H1 (cell line): ENCODE measurements around the gene GAP43. TPM values are rescaled to one million over a fixed set of nuclear protein-coding genes. Genes with fewer than 3 reads are reported as not detected.

Source experiments
- CTCF ChIA-PET: fragments of 300-600 bp; sonication (Branson Sonifier 250); formaldehyde crosslinking; loops from one replicate; lab custom pipeline; 2021; ENCODE audit not compliant: partially characterized antibody; lab: Charles Lee
- POLR2A ChIA-PET: fragments of 300-600 bp; sonication (Branson Sonifier 250); formaldehyde crosslinking; loops from one replicate; lab custom pipeline; 2021; ENCODE audit warnings: inconsistent platforms; ENCODE audit not compliant: partially characterized antibody; lab: Charles Lee
- DNase-seq, 2 experiments: peaks; one replicate each; pipeline versions ENCODE4 v3.0.0 to v3.0.0-alpha.2; 2010 to 2022; ENCODE audit warnings: low spot score in 2 of 2, low read depth in 1 of 2, mixed read lengths in 1 of 2
- FAIRE-seq: peaks from 2 replicates; lab custom pipeline; 2011; peaks lifted over from hg19 to GRCh38; lab: Jason Lieb, UNC
- H2AFZ ChIP-seq: 2 replicates; pipeline ENCODE4 v1.8.1; 2012; ENCODE audit warnings: low read length, inconsistent platforms
- H2AK5ac ChIP-seq: 2 replicates; pipeline ENCODE4 v1.6.1; 2013; ENCODE audit warnings: low read depth, low read length
- H2BK120ac ChIP-seq: replicated peaks from 2 replicates; pipeline ENCODE3; 2013; ENCODE audit warnings: low read depth, low read length, inconsistent platforms
- H2BK12ac ChIP-seq: 2 replicates; pipeline ENCODE4 v1.6.1; 2013; ENCODE audit warnings: low read depth, low read length
- H2BK15ac ChIP-seq: 2 replicates; pipeline ENCODE4 v1.6.1; 2013; ENCODE audit warnings: low read length
- H2BK20ac ChIP-seq: 2 replicates; pipeline ENCODE4 v1.6.1; 2013; ENCODE audit warnings: low read length
- H2BK5ac ChIP-seq: 2 replicates; pipeline ENCODE4 v1.6.1; 2013; ENCODE audit warnings: low read depth, low read length
- H3K14ac ChIP-seq: 2 replicates; pipeline ENCODE4 v1.6.1; 2013; ENCODE audit warnings: inconsistent platforms; ENCODE audit not compliant: insufficient read length
- H3K18ac ChIP-seq: 2 replicates; pipeline ENCODE4 v1.6.1; 2013; ENCODE audit warnings: low read length; ENCODE audit errors: extremely low read depth
- H3K23ac ChIP-seq: 2 replicates; pipeline ENCODE4 v1.6.1; 2013; ENCODE audit warnings: inconsistent platforms; ENCODE audit not compliant: insufficient read length
- H3K23me2 ChIP-seq: 2 replicates; pipeline ENCODE4 v1.6.1; 2013; ENCODE audit warnings: low read depth, low read length
- H3K27ac ChIP-seq: 2 replicates; pipeline ENCODE4 v1.6.1; 2011; ENCODE audit warnings: low read depth, low read length, inconsistent platforms
- H3K27me3 ChIP-seq, 4 experiments: replicated peaks in 1 of 4; 1 replicate in 1 of 4; 2 replicates in 3 of 4; pipeline versions ENCODE4 v1.6.1 to v1.8.1; 2011 to 2013; ENCODE audit warnings: low read length in 3 of 4, mild to moderate bottlenecking in 3 of 4, inconsistent platforms in 2 of 4, mixed read lengths in 2 of 4, moderate library complexity in 1 of 4; ENCODE audit not compliant: control insufficient read depth in 3 of 4, insufficient read depth in 3 of 4; ENCODE audit errors: extremely low read depth in 1 of 4
- H3K36me3 ChIP-seq, 4 experiments: 2 replicates each; pipeline versions ENCODE4 v1.6.1 to v1.8.1; 2011 to 2013; ENCODE audit warnings: mild to moderate bottlenecking in 4 of 4, low read length in 3 of 4, moderate library complexity in 2 of 4, control low read depth in 1 of 4, inconsistent platforms in 1 of 4; ENCODE audit not compliant: insufficient read depth in 4 of 4, control insufficient read depth in 2 of 4
- H3K4ac ChIP-seq: replicated peaks from 2 replicates; pipeline ENCODE3; 2013; ENCODE audit warnings: low read length, low read depth, mixed read lengths, inconsistent platforms; ENCODE audit not compliant: insufficient read length
- H3K4me1 ChIP-seq, 4 experiments: replicated peaks in 1 of 4; 1 replicate in 1 of 4; 2 replicates in 3 of 4; pipeline versions ENCODE4 v1.6.1 to v1.8.1; 2011 to 2013; ENCODE audit warnings: low read length in 3 of 4, inconsistent platforms in 2 of 4, mixed read lengths in 1 of 4; ENCODE audit not compliant: insufficient read depth in 4 of 4, control insufficient read depth in 3 of 4
- H3K4me2 ChIP-seq, 2 experiments: 2 replicates each; pipeline versions ENCODE4 v1.6.1 to v1.8.1; 2011 to 2013; ENCODE audit warnings: low read depth in 2 of 2, low read length in 2 of 2, control low read depth in 1 of 2, inconsistent platforms in 1 of 2, mild to moderate bottlenecking in 1 of 2; ENCODE audit not compliant: insufficient read depth in 1 of 2
- H3K4me3 ChIP-seq, 4 experiments: fragments of 200-600, 300-600 bp in 1 of 4; sonication (generic), shearing (Covaris generic), sonication (Bioruptor Twin) in 1 of 4; 2 replicates each; pipeline versions ENCODE4 v1.5.1 to v1.8.1; 2011 to 2016; ENCODE audit warnings: low read length in 4 of 4, low read depth in 3 of 4, control low read depth in 2 of 4, inconsistent platforms in 2 of 4, mild to moderate bottlenecking in 2 of 4, mixed read lengths in 1 of 4, moderate library complexity in 1 of 4; ENCODE audit not compliant: insufficient read depth in 2 of 4; ENCODE audit errors: extremely low read depth in 1 of 4
- H3K56ac ChIP-seq: replicated peaks from 2 replicates; pipeline ENCODE3; 2013; ENCODE audit warnings: low read depth, mild to moderate bottlenecking, mixed read lengths, low read length, inconsistent platforms; ENCODE audit not compliant: insufficient read length
- H3K79me1 ChIP-seq: 2 replicates; pipeline ENCODE4 v1.6.1; 2013; ENCODE audit warnings: low read depth, low read length, control low read depth
- H3K79me2 ChIP-seq, 2 experiments: 2 replicates each; pipeline versions ENCODE4 v1.6.1 to v1.8.1; 2012 to 2013; ENCODE audit warnings: low read length in 2 of 2, mild to moderate bottlenecking in 2 of 2, inconsistent platforms in 1 of 2; ENCODE audit not compliant: insufficient read depth in 2 of 2, control insufficient read depth in 1 of 2
- H3K9ac ChIP-seq, 4 experiments: replicated peaks in 1 of 4; 1 replicate in 1 of 4; 2 replicates in 3 of 4; pipeline versions ENCODE4 v1.6.1 to v1.8.1; 2011 to 2013; ENCODE audit warnings: low read depth in 3 of 4, low read length in 3 of 4, control low read depth in 2 of 4, mild to moderate bottlenecking in 2 of 4, moderate library complexity in 2 of 4, inconsistent platforms in 1 of 4; ENCODE audit errors: extremely low read depth in 1 of 4
- H3K9me3 ChIP-seq, 2 experiments: 2 replicates each; pipeline versions ENCODE4 v1.6.1 to v1.8.1; 2012 to 2013; ENCODE audit warnings: mild to moderate bottlenecking in 2 of 2, moderate library complexity in 2 of 2, control low read depth in 1 of 2, inconsistent platforms in 1 of 2, low read depth in 1 of 2, low read length in 1 of 2, mixed read lengths in 1 of 2; ENCODE audit not compliant: insufficient read depth in 2 of 2
- H4K20me1 ChIP-seq, 2 experiments: replicated peaks in 1 of 2; 2 replicates each; pipeline versions ENCODE3 to v1.8.1; 2011 to 2013; ENCODE audit warnings: inconsistent platforms in 2 of 2, low read length in 2 of 2, mild to moderate bottlenecking in 1 of 2; ENCODE audit not compliant: insufficient read depth in 2 of 2, control insufficient read depth in 1 of 2
- H4K5ac ChIP-seq: 2 replicates; pipeline ENCODE4 v1.6.1; 2013; ENCODE audit warnings: low read length, low read depth, mixed read lengths, inconsistent platforms; ENCODE audit not compliant: insufficient read length
- H4K8ac ChIP-seq: 2 replicates; pipeline ENCODE4 v1.8.0; 2013; ENCODE audit warnings: mild to moderate bottlenecking, moderate library complexity, low read length, inconsistent platforms; ENCODE audit not compliant: insufficient read depth; ENCODE audit errors: extremely low read depth
- H4K91ac ChIP-seq: replicated peaks from 2 replicates; pipeline ENCODE3; 2013; ENCODE audit warnings: low read length, mixed read lengths, inconsistent platforms; ENCODE audit not compliant: insufficient read length
- POLR2A ChIP-seq, 2 experiments: IDR thresholded peaks; 1 replicate in 1 of 2; 2 replicates in 1 of 2; pipeline ENCODE4 v1.6.1; 2011; ENCODE audit warnings: low read depth in 2 of 2, low read length in 2 of 2, mild to moderate bottlenecking in 2 of 2; ENCODE audit errors: control extremely low read depth in 1 of 2
- ZNF274 ChIP-seq: IDR thresholded peaks from 2 replicates; pipeline ENCODE4 v1.7.0; 2012; ENCODE audit warnings: low read length, borderline replicate concordance; ENCODE audit errors: extremely low read depth
- WGBS, 2 experiments: shearing (Covaris generic) in 1 of 2; methylation state at CpG; one replicate each; pipeline versions ENCODE4 v1.1.6 to v1.1.7; 2013 to 2015; ENCODE audit warnings: low lambda C conversion rate in 2 of 2, mixed read lengths in 2 of 2, inconsistent platforms in 1 of 2, low coverage in 1 of 2, missing lambda C conversion rate in 1 of 2; ENCODE audit not compliant: insufficient replicate concordance in 2 of 2, insufficient coverage in 1 of 2, insufficient read length in 1 of 2; ENCODE audit errors: extremely low coverage in 1 of 2, missing lambda C conversion rate in 1 of 2; 5-methylcytosine and 5-hydroxymethylcytosine counted together
- polyA plus RNA-seq, 7 experiments: library from polyadenylated mRNA; depleted of rRNA in 3 of 7; stranded (reverse) in 5 of 7; unstranded in 2 of 7; fragments of >200 nt in 5 of 7; fragments of 200-250 nt in 2 of 7; gene quantifications; 1 replicate in 5 of 7; 2 replicates in 1 of 7; 4 replicates in 1 of 7; pipeline versions ENCODE4 v1.2.1 to v1.2.3, GENCODE V29; 2011 to 2013; ENCODE audit warnings: missing spikeins in 2 of 7, mixed read lengths in 2 of 7
- total RNA-seq: library from RNA; stranded (reverse); fragmentation: NEBNext Ultra II Directional; extraction: Animal tissue kit (Norgen Biotek cat#: 25700); gene quantifications from 2 replicates; pipeline ENCODE4 v1.2.1, GENCODE V29; 2021

The GAP43 gene
- total and polyA plus RNA-seq, 2 of the 8 experiments (the other 6 are each of a cell fraction or from before 2014, with no cell fraction given), result 11.2 to 21.9 TPM

- H3K36me3 ChIP-seq, result no peaks in the 10 kb centered on the region
- DNase-seq (no peak), FAIRE-seq (no peak)
- peaks cover 4% of the 10 kb centered on the region; the same call in 1 of the 2 replicates for H3K23me2 ChIP-seq
- H2BK20ac ChIP-seq, result no peak overlapping the region
- H3K4me3 ChIP-seq, result no peak overlapping the region
- H3K4me1 ChIP-seq, result peaks cover 5 to 18% (median 11%) of the 10 kb centered on the region in 4 experiments; a peak in 6 of 7 replicates
- no peak overlapping the region for H2BK120ac ChIP-seq
- H4K91ac ChIP-seq, result no peak overlapping the region
- no peaks in the 10 kb centered on the region for H3K9me3 ChIP-seq
- no peak overlapping the region for H3K4me2 ChIP-seq
- H3K4ac ChIP-seq, result no peak overlapping the region
- no peak overlapping the region for H3K23ac ChIP-seq
- H2BK5ac ChIP-seq, result no peak overlapping the region
- no peak overlapping the region for H3K27ac ChIP-seq
- H2BK15ac ChIP-seq, result no peak overlapping the region
- H2AFZ ChIP-seq, result no peak overlapping the region
- no peaks in the 10 kb centered on the region; the same call in 1 of the 2 replicates for H3K79me1 ChIP-seq
- no peak overlapping the region for H4K5ac ChIP-seq
- no peak overlapping the region for H3K18ac ChIP-seq
- H3K27me3 ChIP-seq, result no peaks in the 10 kb centered on the region
- CTCF ChIA-PET, result interaction anchor here (0.7 to 1.8 kb wide), 5 partner anchors 13 to 445 kb away, joined by 3 to 5 read pairs (median 3); no protein-coding TSS in a partner anchor
- POLR2A ChIA-PET, result no interaction called here
- no peak overlapping the region for H2BK12ac ChIP-seq
- WGBS, 2 experiments, result 85% methylated on average over 1 of the region's 1 CpG; no CpG with 5 or more reads in 1 of the 2 experiments
- no peak overlapping the region for H3K56ac ChIP-seq
- H4K8ac ChIP-seq, result no peak overlapping the region
- H3K14ac ChIP-seq, result no peak overlapping the region
- no peak overlapping the region for H3K9ac ChIP-seq
- H2AK5ac ChIP-seq, result no peak overlapping the region
- no peaks in the 10 kb centered on the region for H3K79me2 ChIP-seq
- no peaks in the 10 kb centered on the region for H4K20me1 ChIP-seq
- TF ChIP-seq POLR2A (IDR thresholded peaks at IDR 0.05; ENCODE audit: control extremely low read depth in 1 of 2, low read depth in 2 of 2, low read length in 2 of 2) (no peak), ZNF274 (no peak)
These were observed 39.0 kb downstream of the GAP43 start for GRCh38 chr3:115662356-115662755.
